GM19438 (cell line): ENCODE data around the gene GKN2.

Experiments
- ATAC-seq: cut with Tn5 transposase; IDR thresholded peaks from one replicate; pipeline ENCODE4 v1.9.1; 2021; ENCODE audit warnings: low read depth; ENCODE audit not compliant: unreplicated experiment

The GKN2 gene

GRCh38 chr2:68952887-68953521, at the start of gene GKN2:
Gene GKN2 (minus strand): TSS chr2:68952893. CDS start chr2:68952861, 32 bp downstream.
- ATAC-seq = no peak

GRCh38 chr2:69001879-69002278, 49.2 kb upstream of the GKN2 start:
- no peak for ATAC-seq

- ATAC-seq = no peak
These were observed 44.7 kb upstream of the GKN2 start for GRCh38 chr2:68997401-68997800.

GRCh38 chr2:68995916-68996315, 43.2 kb upstream of the GKN2 start:
- no peak for ATAC-seq

- ATAC-seq = no peak
These were observed 42.2 kb upstream of the GKN2 start for GRCh38 chr2:68994864-68995263.

GRCh38 chr2:68993660-68994059, 41.0 kb upstream of the GKN2 start:
- ATAC-seq = no peak

GRCh38 chr2:68992933-68993332, 40.2 kb upstream of the GKN2 start:
- no peak for ATAC-seq

- ATAC-seq = no peak
These were observed 39.6 kb upstream of the GKN2 start for GRCh38 chr2:68992341-68992740.

GRCh38 chr2:68989035-68989434, 36.3 kb upstream of the GKN2 start:
- ATAC-seq = no peak

- no peak for ATAC-seq
These were observed 34.4 kb upstream of the GKN2 start for GRCh38 chr2:68987021-68987503.

GRCh38 chr2:68980956-68981355, 28.3 kb upstream of the GKN2 start:
- ATAC-seq = no peak

GRCh38 chr2:68978098-68978497, 25.4 kb upstream of the GKN2 start:
- ATAC-seq = no peak

- ATAC-seq = no peak
These were observed 24.8 kb upstream of the GKN2 start for GRCh38 chr2:68977453-68977852.

- no peak for ATAC-seq
These were observed 23.2 kb upstream of the GKN2 start for GRCh38 chr2:68975844-68976243.

GRCh38 chr2:68974946-68975665, 22.4 kb upstream of the GKN2 start:
- ATAC-seq = no peak

- ATAC-seq = no peak
These were observed 21.6 kb upstream of the GKN2 start, which contains the start of gene GKN1 for GRCh38 chr2:68974251-68974650. Gene GKN1 (plus strand): TSS chr2:68974636. CDS start chr2:68974678, 42 bp downstream.

- no peak for ATAC-seq
These were observed 19.0 kb upstream of the GKN2 start for GRCh38 chr2:68971591-68972231.

- ATAC-seq = no peak
These were observed 18.0 kb upstream of the GKN2 start for GRCh38 chr2:68970566-68971265.

GRCh38 chr2:68969736-68970490, 17.2 kb upstream of the GKN2 start:
- ATAC-seq = no peak

- ATAC-seq = no peak
These were observed 15.5 kb upstream of the GKN2 start for GRCh38 chr2:68968221-68968620.
